Measurements from ENCODE around the gene LYPLA2. TPM values are rescaled to one million over a fixed set of nuclear protein-coding genes. Genes with fewer than 3 reads are reported as not detected.

LYPLA2 gene
- total RNA-seq, 4 donors from 2014 or later, result 25.7 to 30.4 (median 29.2) TPM

- peaks cover 5% of the 10 kb centered on the region for H3K27me3 ChIP-seq
- WGBS, 2 donors (ENCODE audit: low coverage in 1 of 2), result 67 to 94% methylated on average over 3 of the region's 3 CpGs
- H3K27ac ChIP-seq, result no peak overlapping the region
- ATAC-seq, result no peak
- H3K36me3 ChIP-seq, result no peaks in the 10 kb centered on the region
- H3K4me1 ChIP-seq, result peaks cover 0 to 14% (median 0%) of the 10 kb centered on the region in 3 donors
- no peak overlapping the region for H3K4me3 ChIP-seq
- TF ChIP-seq POLR2AphosphoS5 (IDR thresholded peaks at IDR 0.05) (no peak), CTCF (IDR thresholded peaks at IDR 0.05) (no peak), EP300 (IDR thresholded peaks at IDR 0.05) (no peak), POLR2A (IDR thresholded peaks at IDR 0.05) (no peak)
- no peaks in the 10 kb centered on the region for H3K9me3 ChIP-seq
These were observed 45.1 kb downstream of the LYPLA2 start for GRCh38 chr1:23836037-23836436.

DNA sequence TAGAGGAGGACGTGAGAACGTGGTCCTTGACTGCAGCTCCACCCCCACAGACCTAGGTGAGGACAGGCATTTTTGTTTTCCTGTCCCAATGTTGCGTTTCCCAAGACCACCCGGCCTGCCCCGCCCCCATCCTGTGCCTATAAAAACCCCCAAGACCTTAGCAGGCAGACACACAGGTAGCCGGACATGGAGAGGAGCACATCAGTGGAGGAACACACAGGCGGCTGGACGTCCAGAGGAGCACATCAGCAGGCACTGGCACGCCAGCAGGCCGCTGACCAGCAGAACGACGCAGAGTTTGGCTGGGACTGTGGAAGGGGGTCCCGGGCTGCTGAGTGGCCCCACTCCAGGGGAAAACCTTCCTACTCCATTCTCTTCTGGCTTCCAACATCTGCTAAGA lies 47.0 kb downstream of the LYPLA2 start:
- TF ChIP-seq POLR2A (IDR thresholded peaks at IDR 0.05), result no peak
- H3K4me3 ChIP-seq, result peak overlapping the region in 1 of 2 donors; percentile 42
- no peak overlapping the region for H3K27ac ChIP-seq
- peaks cover 5% of the 10 kb centered on the region for H3K27me3 ChIP-seq
- no peak for ATAC-seq
- H3K4me1 ChIP-seq, result peaks cover 0 to 14% (median 0%) of the 10 kb centered on the region in 3 donors
- no peaks in the 10 kb centered on the region for H3K36me3 ChIP-seq
- 10 to 15% methylated on average over 3 to 4 of the region's 13 CpGs for WGBS, 2 donors (ENCODE audit: low coverage in 1 of 2)
- no peaks in the 10 kb centered on the region for H3K9me3 ChIP-seq

- no peak overlapping the region for H3K27ac ChIP-seq
- no peaks in the 10 kb centered on the region for H3K9me3 ChIP-seq
- peaks cover 5% of the 10 kb centered on the region for H3K27me3 ChIP-seq
- TF ChIP-seq POLR2A (IDR thresholded peaks at IDR 0.05) (no peak), EP300 (IDR thresholded peaks at IDR 0.05) (no peak)
- WGBS, 2 donors (ENCODE audit: low coverage in 1 of 2), result 0% methylated on average over 9 of the region's 21 CpGs; no CpG with 5 or more reads in 1 of the 2 donors
- H3K4me1 ChIP-seq, result peaks cover 0 to 14% (median 0%) of the 10 kb centered on the region in 3 donors
- ATAC-seq, result peak; percentile 93
- peak overlapping the region; percentile 15 to 42 for H3K4me3 ChIP-seq
- H3K36me3 ChIP-seq, result no peaks in the 10 kb centered on the region
These were observed 47.5 kb downstream of the LYPLA2 start for GRCh38 chr1:23838401-23838866.

- WGBS, 2 donors (ENCODE audit: low coverage in 1 of 2), result 82 to 92% methylated on average over 4 to 5 of the region's 5 CpGs
- ATAC-seq, result no peak
- H3K27ac ChIP-seq, result no peak overlapping the region
- no peaks in the 10 kb centered on the region for H3K9me3 ChIP-seq
- TF ChIP-seq POLR2A (IDR thresholded peaks at IDR 0.05), result no peak
- no peak for TF ChIP-seq CTCF (IDR thresholded peaks at IDR 0.05)
- no peak for TF ChIP-seq POLR2AphosphoS5 (IDR thresholded peaks at IDR 0.05)
- no peak for TF ChIP-seq EP300 (IDR thresholded peaks at IDR 0.05)
- peaks cover 0 to 7% (median 0%) of the 10 kb centered on the region in 3 donors for H3K4me1 ChIP-seq
- no peak overlapping the region for H3K4me3 ChIP-seq
- no peaks in the 10 kb centered on the region for H3K27me3 ChIP-seq
- peaks cover 0 to 42% of the 10 kb centered on the region in 2 donors for H3K36me3 ChIP-seq
These were observed 52.7 kb downstream of the LYPLA2 start for GRCh38 chr1:23843644-23844043.

Other genes with a start within 250 kb of the LYPLA2 start
- 100 to 1,000 TPM; 144 to 270 (median 221) TPM for gene ID3, start 231.6 kb upstream of the LYPLA2 start, total RNA-seq
- gene RPL11, start 99.3 kb upstream of the LYPLA2 start, total RNA-seq, result 1,000 to 10,000 TPM in 2 of 4 donors, 100 to 1,000 TPM in 2; 636 to 1,268 (median 935) TPM
- 10 to 100 TPM; 37.8 to 41.9 (median 41.4) TPM for gene ELOA, start 47.7 kb upstream of the LYPLA2 start, total RNA-seq
- gene PITHD1, start 12.7 kb upstream of the LYPLA2 start, total RNA-seq, result 10 to 100 TPM; 56.3 to 77.6 (median 60.8) TPM
- 10 to 100 TPM in 3 of 4 donors, 1 to 10 TPM in 1; 7.4 to 25.2 (median 12.9) TPM for gene GALE, start 9.6 kb downstream of the LYPLA2 start, total RNA-seq
- 10 to 100 TPM; 24.1 to 61.0 (median 47.2) TPM for gene HMGCL, start 34.3 kb downstream of the LYPLA2 start, total RNA-seq
- gene FUCA1, start 77.1 kb downstream of the LYPLA2 start, total RNA-seq, result 10 to 100 TPM; 20.3 to 44.4 (median 23.5) TPM
- not detected for gene CNR2, start 122.2 kb downstream of the LYPLA2 start, total RNA-seq
- gene PNRC2, start 168.7 kb downstream of the LYPLA2 start, total RNA-seq, result 100 to 1,000 TPM; 136 to 246 (median 207) TPM
- gene SRSF10, start 189.2 kb downstream of the LYPLA2 start, total RNA-seq, result 100 to 1,000 TPM in 1 of 4 donors, 10 to 100 TPM in 3; 51.5 to 117 (median 76.2) TPM

Data from gastroesophageal sphincter (tissue), 4 donors.